Activated CD8-positive, alpha-beta memory T cell treated with anti-CD3 and anti-CD28 coated beads for 24 hours (primary cell): ENCODE data around the gene FRMPD2.
A peak's percentile ranks its signal among the peaks of the same experiment; 100 is the strongest.
"Not testable (repeated sequence)": the region's sequence is repeated elsewhere in the genome, so short reads cannot be mapped to it uniquely, and the experiment has no call there.

Experiments used
- DNase-seq: peaks from one replicate; pipeline ENCODE4 v3.0.0-alpha.2; 2020

The FRMPD2 gene

GRCh38 chr10:48232717-48233447 is 41.6 kb downstream of the FRMPD2 start:
- peak; percentile 43 for DNase-seq

DNA sequence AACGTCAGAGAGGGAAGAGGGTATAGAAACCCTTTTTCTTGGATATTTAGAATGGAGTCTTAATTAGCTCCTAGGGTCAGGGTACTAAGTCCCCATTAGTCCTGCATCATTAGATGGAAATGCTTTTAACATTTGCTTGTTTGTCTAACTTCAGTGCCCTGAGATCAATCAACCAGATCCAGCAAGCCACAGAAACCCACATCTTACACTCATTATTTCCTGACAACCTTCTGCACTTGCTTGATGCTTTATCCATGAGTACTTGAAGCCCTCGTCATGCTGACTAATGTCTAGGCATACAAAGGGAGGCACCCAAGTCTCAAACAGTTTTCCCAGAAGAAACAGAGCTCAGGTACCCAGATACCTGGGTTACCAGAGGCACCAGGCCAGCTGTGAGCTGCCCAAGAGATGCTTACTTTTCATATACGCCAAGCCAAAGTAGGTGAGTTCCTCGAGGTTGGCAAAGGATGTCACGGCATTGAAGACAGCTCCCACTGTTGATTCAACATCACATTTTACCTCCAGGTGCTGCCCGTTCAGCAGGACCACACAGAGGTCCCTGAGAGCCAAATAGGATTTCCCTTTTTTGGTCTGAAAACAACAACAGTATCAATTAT is 42.7 kb downstream of the FRMPD2 start:
- peak; percentile 21 for DNase-seq

GRCh38 chr10:48231178-48231577 is 43.3 kb downstream of the FRMPD2 start:
- DNase-seq = peak; percentile 5

DNA sequence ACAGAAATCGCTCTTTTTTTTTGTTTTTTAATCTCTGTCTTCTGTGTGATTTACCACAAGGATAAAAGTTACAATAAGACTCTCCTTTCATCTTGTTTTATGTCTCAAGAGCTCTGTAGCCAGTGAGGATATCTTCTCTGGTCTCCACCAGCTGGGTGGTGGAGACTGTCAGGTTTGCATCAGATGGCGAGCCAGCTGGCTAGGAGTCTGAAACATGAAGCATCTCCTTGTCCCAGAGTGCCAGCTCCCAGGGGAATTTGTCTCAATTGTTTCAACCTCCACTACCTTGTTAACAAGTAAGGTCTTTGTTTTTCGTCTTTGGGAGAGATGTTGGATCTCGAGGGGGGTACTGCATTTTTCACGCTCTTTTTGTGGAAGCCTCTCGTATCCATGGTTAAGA is 47.3 kb downstream of the FRMPD2 start:
- no peak for DNase-seq

GRCh38 chr10:48224979-48225560 is 49.4 kb downstream of the FRMPD2 start:
- no peak for DNase-seq

GRCh38 chr10:48224296-48224695 is 50.2 kb downstream of the FRMPD2 start:
- no peak for DNase-seq

DNA sequence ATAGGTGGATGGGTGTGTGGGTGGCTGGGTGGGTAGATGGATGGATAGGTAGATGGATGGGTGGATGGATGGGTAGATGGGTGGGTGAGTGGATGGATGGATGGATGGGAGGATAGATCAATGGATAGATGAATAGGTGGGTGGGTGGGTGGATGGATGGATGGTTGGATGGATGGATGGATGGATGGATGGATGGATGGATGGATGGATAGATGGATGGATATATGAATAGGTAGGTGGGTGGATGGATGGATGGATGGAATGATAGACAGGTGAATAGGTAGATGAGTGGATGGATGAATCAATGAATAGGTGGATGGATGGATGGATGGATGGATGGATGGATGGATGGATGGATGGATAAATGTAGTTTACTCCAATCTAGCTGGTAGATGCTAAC is 52.7 kb downstream of the FRMPD2 start:
- DNase-seq = no peak

- DNase-seq = not testable (repeated sequence)
Measured at GRCh38 chr10:48221031-48221430, 53.5 kb downstream of the FRMPD2 start.

DNA sequence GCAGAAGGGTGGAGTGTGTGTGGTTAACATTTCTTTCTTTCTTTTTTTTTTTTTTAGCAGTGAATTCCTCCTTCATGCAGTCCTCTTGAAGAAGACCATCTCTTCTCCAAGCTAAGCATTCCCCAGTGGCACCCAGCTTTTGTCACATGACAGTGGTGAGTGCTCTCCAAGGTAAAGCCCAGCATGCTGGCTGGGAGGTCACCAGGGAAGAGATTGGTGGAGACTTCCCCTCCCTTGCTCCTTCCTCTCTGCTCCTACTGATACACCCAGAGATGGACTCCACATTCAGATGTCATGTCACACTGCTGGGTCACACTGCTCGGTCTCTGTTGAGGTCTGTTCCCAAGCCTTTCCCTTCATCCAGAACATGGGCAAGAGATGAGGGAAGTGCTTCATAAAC is 55.3 kb downstream of the FRMPD2 start:
- DNase-seq = no peak

- no peak for DNase-seq
Measured at GRCh38 chr10:48216744-48217143, 57.8 kb downstream of the FRMPD2 start.

GRCh38 chr10:48216204-48216505 is 58.3 kb downstream of the FRMPD2 start:
- DNase-seq = no peak

- DNase-seq = peak; percentile 61
Measured at GRCh38 chr10:48215486-48216203, 58.9 kb downstream of the FRMPD2 start.

DNA sequence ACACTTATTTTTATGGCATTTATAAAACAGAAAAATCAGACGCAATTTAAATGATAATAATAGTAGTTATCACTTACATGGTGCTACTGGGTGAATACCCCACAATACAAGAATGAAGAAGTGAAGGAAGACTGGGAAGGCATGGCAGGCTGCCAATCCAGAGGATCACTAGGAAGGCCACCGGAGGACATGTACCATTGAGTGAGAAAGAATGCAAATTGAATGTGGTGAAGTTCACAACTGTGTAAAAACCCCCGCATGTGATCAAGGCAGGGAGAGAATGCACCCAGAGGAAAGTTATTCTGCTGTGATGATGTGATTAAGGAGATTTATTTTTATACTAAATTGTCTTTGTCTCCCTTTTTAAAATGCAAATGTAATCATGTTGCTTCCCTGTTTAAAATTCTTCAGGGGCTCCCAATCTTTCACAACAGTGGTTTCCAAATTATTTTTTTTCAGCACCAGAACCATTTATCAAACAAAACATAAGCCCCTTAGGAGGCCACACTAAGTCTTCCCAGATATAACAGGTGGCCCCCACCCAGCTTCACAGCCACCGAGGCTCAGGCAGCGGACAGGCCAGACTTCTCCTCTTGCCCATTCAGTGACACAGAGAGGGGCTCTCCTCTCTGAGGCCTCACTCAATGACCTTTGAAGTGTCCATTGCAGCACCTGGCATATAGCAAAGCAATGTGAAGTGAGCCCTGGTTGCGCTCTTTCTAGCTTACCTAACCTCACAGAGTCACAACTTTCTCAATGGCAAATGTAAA is 59.6 kb downstream of the FRMPD2 start:
- no peak for DNase-seq

GRCh38 chr10:48213047-48213446 is 61.4 kb downstream of the FRMPD2 start:
- no peak for DNase-seq

- no peak for DNase-seq
Measured at GRCh38 chr10:48211777-48212176, 62.7 kb downstream of the FRMPD2 start.

GRCh38 chr10:48210966-48211365 is 63.5 kb downstream of the FRMPD2 start:
- no peak for DNase-seq

DNA sequence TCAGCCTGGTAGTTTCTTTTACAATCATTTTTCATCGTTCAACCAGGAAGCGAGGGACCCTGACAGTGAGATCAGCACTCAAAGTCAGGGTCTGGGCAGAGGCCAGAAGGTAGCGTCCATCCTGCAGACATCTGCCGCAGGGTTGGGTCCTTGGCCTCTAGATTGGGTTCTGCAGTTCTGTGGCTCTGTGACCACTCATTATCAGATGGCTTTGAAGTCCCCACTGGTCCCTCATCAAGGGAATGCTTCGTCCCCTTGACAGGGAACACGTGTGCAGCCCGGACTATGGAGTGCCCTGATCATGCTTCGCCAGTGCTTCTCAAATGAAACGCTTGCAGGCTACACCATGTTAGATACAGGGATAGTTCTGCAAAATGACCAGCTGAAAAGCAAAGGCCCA is 64.1 kb downstream of the FRMPD2 start:
- DNase-seq = no peak

- no peak for DNase-seq
Measured at GRCh38 chr10:48209241-48209640, 65.3 kb downstream of the FRMPD2 start.

- no peak for DNase-seq
Measured at GRCh38 chr10:48207853-48208252, 66.6 kb downstream of the FRMPD2 start.

- DNase-seq = no peak
Measured at GRCh38 chr10:48206482-48207250, 67.8 kb downstream of the FRMPD2 start.

GRCh38 chr10:48205918-48206317 is 68.6 kb downstream of the FRMPD2 start:
- no peak for DNase-seq
